Trophoblast cell (in vitro differentiated cells and primary cell): Measurements from ENCODE around the gene CDR2.

Experiments used
- DNase-seq, 2 donors: peaks; one replicate each; pipeline ENCODE4 v3.0.0-alpha.2; 2016
- H2AFZ ChIP-seq: 2 replicates; pipeline ENCODE4 v1.6.1; 2013; ENCODE audit warnings: low read length, moderate library complexity, mild to moderate bottlenecking; ENCODE audit not compliant: insufficient read depth, poor library complexity
- H2AK5ac ChIP-seq: 2 replicates; pipeline ENCODE4 v1.6.1; 2013; ENCODE audit warnings: mild to moderate bottlenecking, low read length
- H2BK120ac ChIP-seq: 2 replicates; pipeline ENCODE4 v1.6.1; 2013; ENCODE audit warnings: low read length, mild to moderate bottlenecking, moderate library complexity; ENCODE audit not compliant: insufficient read depth, poor library complexity
- H2BK12ac ChIP-seq: 2 replicates; pipeline ENCODE4 v1.6.1; 2013; ENCODE audit warnings: mild to moderate bottlenecking, low read length, moderate library complexity
- H2BK5ac ChIP-seq: 2 replicates; pipeline ENCODE4 v1.6.1; 2013; ENCODE audit warnings: low read length, low read depth, moderate library complexity, mild to moderate bottlenecking; ENCODE audit not compliant: poor library complexity
- H3K14ac ChIP-seq: 2 replicates; pipeline ENCODE4 v1.6.1; 2013; ENCODE audit warnings: mild to moderate bottlenecking, low read length
- H3K18ac ChIP-seq: 2 replicates; pipeline ENCODE4 v1.6.1; 2013; ENCODE audit warnings: mild to moderate bottlenecking, low read length
- H3K23ac ChIP-seq: 2 replicates; pipeline ENCODE4 v1.6.1; 2013; ENCODE audit warnings: low read length
- H3K27ac ChIP-seq: 2 replicates; pipeline ENCODE4 v1.5.1; 2013; ENCODE audit warnings: low read depth, mild to moderate bottlenecking, inconsistent platforms, low read length, moderate library complexity
- H3K27me3 ChIP-seq: 2 replicates; pipeline ENCODE4 v1.6.1; 2013; ENCODE audit warnings: inconsistent platforms, mild to moderate bottlenecking, low read length, moderate library complexity; ENCODE audit not compliant: insufficient read depth
- H3K36me3 ChIP-seq, 2 experiments: 1 replicate in 1 of 2; 2 replicates in 1 of 2; pipeline ENCODE4 v1.6.1; 2013; ENCODE audit warnings: low read length in 2 of 2, mild to moderate bottlenecking in 2 of 2, moderate library complexity in 1 of 2; ENCODE audit not compliant: insufficient read depth in 2 of 2, control insufficient read depth in 1 of 2
- H3K4ac ChIP-seq: 2 replicates; pipeline ENCODE4 v1.6.1; 2013; ENCODE audit warnings: low read depth, mild to moderate bottlenecking, low read length, moderate library complexity
- H3K4me1 ChIP-seq, 2 experiments: 1 replicate in 1 of 2; 2 replicates in 1 of 2; pipeline ENCODE4 v1.6.1; 2013; ENCODE audit warnings: low read length in 2 of 2, mild to moderate bottlenecking in 2 of 2, moderate library complexity in 1 of 2; ENCODE audit not compliant: insufficient read depth in 2 of 2, control insufficient read depth in 1 of 2
- H3K4me2 ChIP-seq: 2 replicates; pipeline ENCODE4 v1.6.1; 2013; ENCODE audit warnings: inconsistent platforms, mild to moderate bottlenecking, low read length, moderate library complexity
- H3K4me3 ChIP-seq: 2 replicates; pipeline ENCODE4 v1.5.1; 2013; ENCODE audit warnings: mild to moderate bottlenecking, low read depth, low read length, inconsistent platforms
- H3K79me1 ChIP-seq: one replicate; pipeline ENCODE4 v1.6.1; 2013; ENCODE audit warnings: low read length
- H3K79me2 ChIP-seq: 2 replicates; pipeline ENCODE4 v1.6.1; 2013; ENCODE audit warnings: low read length, mild to moderate bottlenecking; ENCODE audit not compliant: control insufficient read depth, insufficient read depth, poor library complexity
- H3K9ac ChIP-seq: 2 replicates; pipeline ENCODE4 v1.6.1; 2013; ENCODE audit warnings: mild to moderate bottlenecking, low read length
- H3K9me3 ChIP-seq: 2 replicates; pipeline ENCODE4 v1.6.1; 2013; ENCODE audit warnings: low read depth, mild to moderate bottlenecking, control low read depth, inconsistent platforms, low read length; ENCODE audit not compliant: insufficient read depth
- H4K12ac ChIP-seq: 2 replicates; pipeline ENCODE4 v1.6.1; 2013; ENCODE audit warnings: low read depth, mild to moderate bottlenecking, low read length, moderate library complexity
- H4K8ac ChIP-seq: 2 replicates; pipeline ENCODE4 v1.6.1; 2013; ENCODE audit warnings: low read depth, mild to moderate bottlenecking, low read length, moderate library complexity
- H4K91ac ChIP-seq: one replicate; pipeline ENCODE4 v1.6.1; 2013; ENCODE audit warnings: low read depth, mild to moderate bottlenecking, low read length, moderate library complexity
- WGBS: extraction: QIAGEN DNeasy Blood & Tissue Kit; methylation state at CpG from one replicate; pipeline ENCODE4 v1.1.7; 2013; ENCODE audit warnings: missing lambda C conversion rate; ENCODE audit not compliant: insufficient read length, insufficient coverage; ENCODE audit errors: extremely low coverage; 5-methylcytosine and 5-hydroxymethylcytosine counted together

The CDR2 gene

GRCh38 chr16:22413819-22414218, 39.4 kb upstream of the CDR2 start:
- Histone ChIP-seq H3K27ac (no peak overlapping the region), H3K36me3 (peaks cover 0 to 4% of the 10 kb centered on the region in 2 experiments), H4K8ac (no peak overlapping the region), H3K18ac (no peak overlapping the region), H2BK12ac (no peak overlapping the region), H3K9ac (no peak overlapping the region), H3K9me3 (no peaks in the 10 kb centered on the region), H3K4me1 (no peaks in the 10 kb centered on the region), H4K12ac (no peak overlapping the region), H2BK120ac (no peak overlapping the region), H3K4ac (no peak overlapping the region), H3K4me3 (no peak overlapping the region), H2BK5ac (no peak overlapping the region), H2AFZ (no peak overlapping the region), H2AK5ac (no peak overlapping the region), H3K27me3 (no peaks in the 10 kb centered on the region), H3K23ac (no peak overlapping the region), H3K4me2 (no peak overlapping the region), H4K91ac (no peak overlapping the region), H3K79me2 (no peaks in the 10 kb centered on the region), H3K14ac (no peak overlapping the region), H3K79me1 (no peaks in the 10 kb centered on the region)
- no peak for DNase-seq
- no CpG with 5 or more reads among the region's 7 CpGs for WGBS

DNA sequence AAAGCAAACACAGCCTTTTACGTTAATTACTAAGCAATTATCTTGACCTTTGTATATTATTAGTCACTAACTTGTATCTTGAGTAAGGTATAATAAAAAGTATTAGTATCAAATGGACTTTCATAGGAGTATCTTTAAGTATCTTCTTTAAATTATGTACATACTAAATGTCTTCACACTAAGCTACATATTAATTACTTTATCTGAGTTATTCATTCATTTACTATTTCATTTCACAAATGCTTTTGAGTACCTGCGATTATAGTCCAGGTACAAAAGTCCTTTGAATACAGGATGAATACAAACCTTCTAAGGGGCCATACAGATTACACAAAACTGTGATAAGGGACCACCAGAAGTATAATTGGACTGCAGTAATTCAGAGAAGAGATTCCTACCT, 33.1 kb upstream of the CDR2 start:
- Histone ChIP-seq H4K12ac (no peak overlapping the region), H3K4me1 (no peaks in the 10 kb centered on the region), H3K79me1 (no peaks in the 10 kb centered on the region), H2BK12ac (no peak overlapping the region), H3K36me3 (no peaks in the 10 kb centered on the region), H3K4me3 (no peak overlapping the region), H3K23ac (no peak overlapping the region), H3K27me3 (no peaks in the 10 kb centered on the region), H3K14ac (no peak overlapping the region), H3K9ac (no peak overlapping the region), H3K9me3 (no peaks in the 10 kb centered on the region), H2BK5ac (no peak overlapping the region), H2AK5ac (no peak overlapping the region), H3K79me2 (no peaks in the 10 kb centered on the region), H4K8ac (no peak overlapping the region), H2BK120ac (no peak overlapping the region), H2AFZ (no peak overlapping the region), H3K4me2 (no peak overlapping the region), H3K4ac (no peak overlapping the region), H3K27ac (no peak overlapping the region), H3K18ac (no peak overlapping the region), H4K91ac (no peak overlapping the region)
- DNase-seq = no peak
- no CpG with 5 or more reads among the region's 2 CpGs for WGBS

GRCh38 chr16:22402191-22402590, 27.8 kb upstream of the CDR2 start:
- Histone ChIP-seq H3K36me3 (no peaks in the 10 kb centered on the region), H3K27ac (no peak overlapping the region), H3K4me1 (no peaks in the 10 kb centered on the region), H3K27me3 (no peaks in the 10 kb centered on the region), H4K91ac (no peak overlapping the region), H3K4ac (no peak overlapping the region), H3K23ac (no peak overlapping the region), H3K9me3 (no peaks in the 10 kb centered on the region), H2BK5ac (no peak overlapping the region), H2AFZ (no peak overlapping the region), H3K79me1 (no peaks in the 10 kb centered on the region), H2BK120ac (no peak overlapping the region), H4K8ac (no peak overlapping the region), H4K12ac (no peak overlapping the region), H2AK5ac (no peak overlapping the region), H3K4me3 (no peak overlapping the region), H3K4me2 (no peak overlapping the region), H2BK12ac (no peak overlapping the region), H3K14ac (no peak overlapping the region), H3K18ac (no peak overlapping the region), H3K9ac (no peak overlapping the region), H3K79me2 (no peaks in the 10 kb centered on the region)
- no peak for DNase-seq

DNA sequence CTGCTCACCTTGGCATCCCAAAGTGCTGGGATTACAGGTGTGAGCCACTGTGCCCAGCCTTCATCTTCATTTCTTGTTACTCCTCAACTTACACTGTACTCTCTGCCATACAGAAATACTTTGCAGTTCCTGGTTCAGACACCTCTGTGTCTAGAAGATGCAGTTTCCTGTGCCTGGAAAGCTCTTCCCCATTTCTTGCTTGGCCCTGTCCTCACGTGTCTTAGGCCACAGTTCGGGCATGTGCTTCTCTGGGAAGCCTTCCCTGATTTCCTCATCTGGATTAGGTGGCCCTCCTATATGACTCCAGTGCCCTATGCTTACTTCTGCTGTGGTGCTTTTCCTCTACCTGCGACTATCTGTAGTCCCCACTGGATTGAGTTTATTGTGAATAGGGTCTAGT, 26.5 kb upstream of the CDR2 start:
- WGBS = no CpG with 5 or more reads among the region's 3 CpGs
- no peak overlapping the region for H2BK12ac ChIP-seq

DNA sequence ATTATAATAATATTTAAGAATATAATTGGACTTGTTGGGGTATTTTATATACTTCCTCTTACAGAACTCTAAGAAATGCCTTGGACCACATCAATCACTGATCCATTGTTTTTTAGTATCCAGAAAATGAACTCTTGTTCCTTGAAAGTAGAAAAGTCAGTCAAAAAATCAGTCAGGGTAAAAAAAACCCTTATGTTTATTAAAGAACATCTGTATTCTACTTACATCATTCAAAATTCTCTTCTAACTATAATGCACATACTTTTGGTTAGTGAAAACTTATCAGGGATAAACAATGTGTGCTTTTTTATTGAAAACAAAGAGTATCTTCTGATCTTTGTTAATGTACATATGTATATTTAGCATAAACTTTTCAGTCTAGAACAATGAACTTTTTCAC, 23.5 kb upstream of the CDR2 start:
- Histone ChIP-seq H3K27me3 (no peaks in the 10 kb centered on the region), H3K9me3 (no peaks in the 10 kb centered on the region), H3K23ac (no peak overlapping the region), H3K14ac (no peak overlapping the region), H3K4ac (no peak overlapping the region), H4K8ac (no peak overlapping the region), H2BK5ac (no peak overlapping the region), H3K79me2 (no peaks in the 10 kb centered on the region), H4K91ac (no peak overlapping the region), H3K4me1 (peaks cover 0 to 4% of the 10 kb centered on the region in 2 experiments), H3K9ac (no peak overlapping the region), H3K4me3 (no peak overlapping the region), H3K18ac (no peak overlapping the region), H2BK12ac (no peak overlapping the region), H4K12ac (no peak overlapping the region), H3K4me2 (no peak overlapping the region), H2BK120ac (no peak overlapping the region), H3K36me3 (no peaks in the 10 kb centered on the region), H3K27ac (no peak overlapping the region), H3K79me1 (peaks cover 5% of the 10 kb centered on the region), H2AK5ac (no peak overlapping the region), H2AFZ (no peak overlapping the region)
- no peak for DNase-seq

More for the DNA sequence above, 26.5 kb upstream of the CDR2 start:
- H3K9me3 ChIP-seq = no peaks in the 10 kb centered on the region
- H2AK5ac ChIP-seq = no peak overlapping the region
- DNase-seq = no peak
- H3K27ac ChIP-seq = no peak overlapping the region
- H3K27me3 ChIP-seq = no peaks in the 10 kb centered on the region
- no peak overlapping the region for H3K18ac ChIP-seq
- H3K4ac ChIP-seq = no peak overlapping the region
- H4K12ac ChIP-seq = no peak overlapping the region
- H3K9ac ChIP-seq = no peak overlapping the region
- no peak overlapping the region for H4K91ac ChIP-seq
- no peaks in the 10 kb centered on the region for H3K79me2 ChIP-seq
- H3K14ac ChIP-seq = no peak overlapping the region
- H2BK120ac ChIP-seq = no peak overlapping the region
- no peak overlapping the region for H3K4me2 ChIP-seq
- H2BK5ac ChIP-seq = no peak overlapping the region
- H4K8ac ChIP-seq = no peak overlapping the region
- H3K23ac ChIP-seq = no peak overlapping the region
- H3K36me3 ChIP-seq = no peaks in the 10 kb centered on the region
- peaks cover 5% of the 10 kb centered on the region for H3K79me1 ChIP-seq
- H3K4me1 ChIP-seq = peaks cover 0 to 4% of the 10 kb centered on the region in 2 experiments
- H3K4me3 ChIP-seq = no peak overlapping the region
- no peak overlapping the region for H2AFZ ChIP-seq
